Mucosa of gallbladder (tissue), 1 donor: Measurements from ENCODE around the gene HYAL1. TPM values are rescaled to one million over a fixed set of nuclear protein-coding genes. Genes with fewer than 3 reads are reported as not detected.

Experiments used
- DNase-seq: peaks from one replicate; pipeline ENCODE4 v3.0.0-alpha.2; 2020; ENCODE audit warnings: low spot score
- total RNA-seq: library from RNA; stranded (reverse); gene quantifications from one replicate; pipeline ENCODE4 v1.2.1, GENCODE V29; 2021
- donor health status: DM: no; HTN: no; CAD: no.

The HYAL1 gene
- total RNA-seq, 1 donor from 2014 or later = 82.4 TPM

DNA sequence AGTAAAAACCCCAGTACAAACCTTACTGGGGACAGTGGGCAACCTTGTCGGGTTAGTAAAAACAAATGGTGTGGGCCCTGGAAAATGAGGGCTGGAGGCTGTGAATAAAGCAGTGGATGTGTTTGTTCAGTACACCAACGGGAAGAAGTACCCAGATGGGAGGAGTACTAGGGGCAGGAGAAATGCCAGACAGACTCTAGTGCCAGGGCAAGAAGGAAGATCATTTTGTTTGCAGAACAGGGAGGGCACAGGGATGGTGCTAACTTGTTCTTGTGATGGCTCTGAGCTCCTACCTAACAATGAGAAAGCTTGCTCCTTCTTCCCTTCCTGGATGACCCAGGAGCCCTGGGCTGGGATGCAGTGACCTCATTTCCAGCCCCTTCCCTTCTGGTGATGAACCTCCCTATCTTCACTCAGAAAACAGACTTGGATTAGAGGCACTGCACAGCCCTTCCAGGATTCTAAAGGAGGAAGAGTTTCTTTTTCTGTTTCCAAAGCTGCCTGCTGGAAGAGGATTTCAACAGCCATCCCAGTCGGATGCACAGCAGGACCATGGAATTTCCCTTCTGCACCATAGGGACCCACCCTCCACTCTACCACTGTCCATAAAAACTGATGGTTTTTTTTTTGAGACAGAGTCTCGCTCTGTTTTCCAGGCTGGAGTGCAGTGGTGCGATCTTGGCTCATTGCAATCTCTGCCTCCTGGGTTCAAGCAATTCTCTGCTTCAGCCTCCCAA lies 31.1 kb upstream of the HYAL1 start:
- no peak for DNase-seq

DNA sequence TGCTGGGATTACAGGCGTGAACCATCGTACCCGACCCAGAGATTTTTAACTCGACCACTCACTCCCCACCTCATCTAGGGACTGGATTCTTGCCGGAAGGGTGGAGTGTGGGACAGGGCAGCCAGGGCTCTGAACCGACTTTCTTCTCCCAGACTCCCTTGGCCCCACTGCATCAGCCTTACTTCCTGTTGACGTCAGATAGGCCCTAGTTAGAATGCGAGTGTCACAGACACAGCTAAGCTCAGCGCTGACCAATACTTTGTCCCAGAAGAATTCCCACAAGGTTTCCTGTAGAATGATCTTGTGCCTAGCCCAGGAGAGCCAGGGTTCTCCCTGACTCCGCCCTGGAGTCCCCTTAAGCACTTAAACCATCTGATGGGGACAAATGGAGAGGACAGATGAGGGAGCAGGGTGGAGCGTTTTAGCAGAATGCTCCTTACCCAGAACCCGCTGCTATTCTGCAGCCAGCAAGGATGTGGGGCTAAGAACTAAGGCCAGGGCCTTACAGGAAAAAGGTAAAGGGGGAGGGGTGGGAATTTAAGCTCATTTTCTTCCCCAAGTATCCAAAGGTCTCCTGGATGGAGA lies 30.5 kb upstream of the HYAL1 start:
- DNase-seq = no peak

DNA sequence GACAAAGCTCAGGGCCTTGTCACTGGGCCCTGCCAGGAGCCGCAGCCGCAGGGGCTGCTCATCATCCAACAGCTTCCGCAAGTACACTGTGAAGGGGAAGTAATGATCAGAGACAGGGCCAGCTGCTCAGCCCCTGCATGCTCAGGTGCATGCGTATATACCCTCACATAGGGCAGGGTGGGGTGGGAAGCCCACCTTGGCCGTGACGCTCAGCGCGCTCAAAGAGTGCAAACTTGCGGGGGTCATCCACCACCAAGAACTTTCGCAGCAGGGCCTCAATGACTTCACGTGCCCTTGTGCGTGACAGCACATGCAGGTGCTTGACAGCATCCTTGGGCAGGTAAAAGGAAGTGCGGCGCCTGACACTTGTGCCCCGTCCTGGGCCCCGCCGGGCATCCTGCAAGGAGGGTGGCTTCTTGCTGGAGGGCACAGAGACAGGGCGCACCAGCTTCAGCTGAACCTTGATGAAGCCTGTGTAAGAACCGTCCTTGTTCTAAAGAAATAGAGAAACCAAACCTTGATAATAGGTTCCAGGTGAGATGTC lies 28.1 kb upstream of the HYAL1 start:
- DNase-seq = no peak

DNA sequence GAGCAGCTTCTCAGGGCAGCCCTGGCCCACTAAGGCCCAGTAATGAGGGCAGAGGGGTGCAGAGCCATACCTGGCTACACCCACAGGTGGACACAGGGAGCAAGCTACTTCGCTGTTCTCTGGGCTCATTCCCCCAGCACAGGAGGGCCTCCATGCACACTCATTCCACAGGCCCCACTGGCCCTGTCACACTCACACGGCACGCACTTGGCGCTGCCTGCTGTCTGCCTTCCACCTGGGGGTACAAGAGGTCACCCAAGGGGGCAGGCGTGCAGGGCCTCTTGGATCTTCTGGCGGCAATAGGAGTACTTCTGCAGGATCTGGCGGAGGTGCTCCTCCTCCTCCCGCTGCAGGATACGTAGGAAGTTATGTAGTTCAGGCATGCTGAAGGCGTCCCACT lies 27.0 kb upstream of the HYAL1 start:
- DNase-seq = no peak

DNA sequence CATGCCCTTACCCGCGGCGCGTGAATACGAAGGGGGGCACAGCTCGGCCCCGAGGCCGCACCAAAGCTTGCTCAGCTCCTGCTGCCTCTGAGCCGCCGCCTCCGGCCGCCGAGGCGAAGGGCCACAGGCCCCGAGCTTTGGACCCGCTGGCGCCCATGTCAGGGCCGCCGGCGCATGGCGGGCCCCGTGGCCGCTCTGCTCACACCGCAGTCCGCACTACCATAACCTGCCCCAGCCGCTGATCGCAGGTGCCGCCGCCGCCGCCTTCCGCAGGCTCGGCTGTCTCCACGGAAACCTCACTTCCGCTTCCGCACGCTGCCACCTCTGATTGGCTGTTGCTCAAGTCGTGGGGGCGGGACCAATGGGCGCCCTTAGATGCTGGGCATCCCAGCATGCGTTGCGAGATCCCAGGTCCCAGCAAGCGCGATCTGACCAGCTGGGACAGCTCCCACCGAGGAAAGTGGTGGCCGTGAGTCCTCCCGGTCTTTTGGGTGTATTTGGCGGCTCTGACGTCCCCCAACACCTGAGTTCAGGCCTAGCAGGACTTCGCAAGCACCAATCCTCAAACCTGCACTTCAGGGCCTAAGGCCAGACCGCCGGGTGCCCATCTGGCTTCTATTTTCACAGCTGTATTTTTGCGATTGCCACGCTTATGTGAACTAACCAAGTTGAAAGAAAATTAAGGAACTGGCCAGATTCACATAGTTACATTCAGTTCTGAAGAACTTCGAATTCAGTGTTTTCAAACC lies 24.7 kb upstream of the HYAL1 start, which contains the start of gene TUSC2:
Gene TUSC2, minus strand, starts transcription at position 281 of the 749 bp plus-strand sequence. Its CDS starts 124 bp downstream, at position 157.
- peak; percentile 98 for DNase-seq

DNA sequence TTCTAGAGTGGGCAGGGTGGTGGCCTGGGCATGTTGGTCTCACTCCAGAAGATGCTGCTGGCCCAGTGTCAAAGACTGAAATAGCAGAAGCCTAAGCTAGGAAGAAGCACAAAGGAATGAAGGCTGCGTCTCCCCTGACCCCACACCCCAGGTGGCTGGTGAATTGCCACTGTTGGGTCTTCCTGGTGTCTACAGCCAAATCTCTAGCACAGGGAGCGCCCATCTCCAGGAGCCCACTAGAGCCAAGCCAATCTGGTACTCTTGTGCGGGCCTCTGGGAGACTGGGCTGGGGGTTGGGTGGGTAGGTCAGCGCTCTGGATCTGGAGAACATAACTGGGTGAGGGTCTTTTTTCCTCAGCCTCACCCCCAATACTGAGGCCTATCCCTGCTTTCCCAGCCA lies 23.8 kb upstream of the HYAL1 start:
- no peak for DNase-seq

DNA sequence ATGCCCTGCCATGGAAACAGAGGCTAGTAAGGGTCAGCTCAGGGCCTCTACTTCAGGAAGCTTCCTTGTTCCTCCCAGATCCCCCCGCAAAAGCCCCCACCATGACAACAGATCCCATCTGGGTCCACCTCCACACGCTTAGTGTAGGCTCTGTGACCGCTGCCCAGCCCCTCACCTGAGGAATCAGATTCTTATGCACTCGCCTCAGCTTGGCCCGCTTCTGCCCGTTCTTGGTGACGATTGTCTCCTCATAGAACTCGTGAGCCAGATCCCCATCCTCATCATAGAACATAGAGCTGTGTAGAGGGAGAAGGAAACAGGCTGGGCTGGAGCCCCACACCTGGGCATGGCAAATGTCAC lies 22.8 kb upstream of the HYAL1 start:
- no peak for DNase-seq

DNA sequence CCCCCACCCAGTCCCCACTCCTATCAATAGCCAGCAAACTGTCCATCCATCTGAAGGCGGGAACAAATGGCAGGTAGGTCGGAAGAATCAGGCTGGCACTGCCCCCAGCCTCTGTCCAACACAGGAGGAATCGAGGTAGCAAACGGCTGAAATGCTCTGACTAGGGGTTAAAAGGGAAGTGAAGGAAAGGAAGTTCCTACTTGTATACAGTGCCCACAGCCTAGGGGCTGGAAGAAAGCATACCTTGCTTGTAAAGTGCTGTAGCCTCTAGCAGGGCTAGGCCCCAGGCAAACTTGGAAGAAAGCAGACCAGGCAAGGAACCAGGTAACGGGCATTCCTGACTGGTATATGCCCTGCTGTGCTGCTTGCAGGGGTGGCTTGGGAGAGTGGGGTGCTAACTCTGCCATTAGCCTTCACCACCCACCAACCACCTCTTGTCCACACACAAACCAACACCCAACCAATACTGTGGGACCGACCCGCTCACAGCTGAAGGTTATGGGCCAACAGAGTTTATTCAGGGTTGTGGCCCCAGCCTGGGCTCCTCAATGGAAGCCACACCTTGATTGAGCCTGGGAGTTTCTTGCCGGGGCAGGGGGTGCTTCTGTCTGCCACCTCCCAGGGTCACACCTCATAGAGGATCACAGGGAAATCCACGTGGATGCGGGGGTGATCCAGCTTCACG lies 22.3 kb upstream of the HYAL1 start:
- DNase-seq = no peak

DNA sequence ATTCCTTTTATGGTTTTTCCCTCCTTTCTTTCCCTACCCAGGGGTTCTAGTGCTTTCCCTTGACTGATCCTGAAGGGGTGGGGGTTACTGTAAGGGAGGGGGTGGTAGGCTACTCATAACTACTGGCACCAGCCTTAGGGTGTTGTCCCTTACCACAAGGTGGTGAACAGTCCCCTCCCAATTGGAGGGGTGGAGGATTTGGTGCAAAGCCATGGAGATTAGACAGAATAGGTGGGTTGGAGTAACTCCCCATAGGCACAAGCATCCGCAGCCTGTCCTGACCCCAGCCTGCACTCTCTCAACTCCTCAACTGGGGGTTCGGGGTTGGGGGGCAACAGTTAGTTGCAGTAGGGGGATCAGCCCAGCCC lies 21.7 kb upstream of the HYAL1 start:
- DNase-seq = no peak

DNA sequence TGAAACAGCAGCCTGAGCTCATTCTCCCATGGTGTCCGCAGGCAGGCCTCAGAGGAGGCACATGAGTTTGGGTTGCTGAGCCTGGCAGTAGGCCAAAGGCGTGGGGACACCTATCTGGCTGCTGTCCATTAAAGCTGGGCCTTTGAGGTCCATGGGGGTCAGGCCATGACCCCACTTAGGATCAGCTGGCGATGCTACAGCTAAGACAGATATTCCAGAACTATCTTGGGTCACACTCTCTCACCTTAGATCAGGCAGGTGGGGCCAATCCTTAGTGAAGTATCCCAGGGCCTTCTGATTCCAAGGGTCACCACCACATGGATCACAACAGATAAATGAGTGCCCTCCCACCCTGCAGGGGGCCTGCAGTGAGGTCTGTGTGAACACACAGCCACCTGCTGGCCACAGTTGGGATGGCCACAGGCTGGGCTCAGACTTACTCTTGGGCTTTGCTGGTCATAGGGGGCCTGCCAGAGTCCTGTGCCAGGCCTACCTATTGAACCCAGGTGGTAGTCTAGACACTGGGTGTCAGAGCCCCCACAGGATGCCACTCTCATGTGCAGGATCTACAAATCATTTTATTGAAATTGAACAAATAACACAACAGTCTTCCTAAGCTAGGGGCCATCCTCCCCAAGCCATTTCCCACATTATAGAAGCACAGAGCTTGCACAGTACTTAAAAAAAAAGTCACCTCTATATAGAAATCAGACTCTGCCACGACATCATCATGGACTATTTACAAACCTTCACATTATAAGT lies 21.2 kb upstream of the HYAL1 start:
- DNase-seq = no peak

DNA sequence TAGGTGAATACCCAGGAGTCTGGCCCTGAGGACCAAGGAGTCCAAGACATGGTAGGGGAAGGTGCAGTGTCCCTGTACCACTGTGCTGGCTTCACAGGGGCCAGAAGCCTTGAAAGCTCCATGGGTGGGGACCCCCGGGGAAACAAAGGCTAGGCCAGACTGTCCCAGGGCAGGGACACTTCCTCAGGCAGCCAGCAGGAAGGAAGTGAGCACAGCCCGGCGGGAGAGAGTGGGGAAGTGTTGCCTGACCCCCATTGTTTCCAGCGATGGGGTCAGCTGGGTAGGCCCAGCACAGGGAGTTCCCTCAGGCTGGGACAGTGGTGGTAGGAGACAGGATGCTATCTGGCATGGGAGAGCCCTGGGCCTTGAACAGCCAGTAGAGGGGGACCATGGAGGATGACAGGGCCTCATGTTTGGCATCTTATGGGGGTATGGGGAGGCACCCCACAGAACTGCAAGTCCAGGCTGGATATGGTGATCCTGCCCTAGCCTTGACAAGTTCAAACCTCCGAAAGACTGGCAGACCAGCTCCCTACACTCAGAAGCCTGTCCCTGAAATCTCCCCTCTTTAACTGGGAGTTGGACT lies 20.3 kb upstream of the HYAL1 start:
- no peak for DNase-seq

DNA sequence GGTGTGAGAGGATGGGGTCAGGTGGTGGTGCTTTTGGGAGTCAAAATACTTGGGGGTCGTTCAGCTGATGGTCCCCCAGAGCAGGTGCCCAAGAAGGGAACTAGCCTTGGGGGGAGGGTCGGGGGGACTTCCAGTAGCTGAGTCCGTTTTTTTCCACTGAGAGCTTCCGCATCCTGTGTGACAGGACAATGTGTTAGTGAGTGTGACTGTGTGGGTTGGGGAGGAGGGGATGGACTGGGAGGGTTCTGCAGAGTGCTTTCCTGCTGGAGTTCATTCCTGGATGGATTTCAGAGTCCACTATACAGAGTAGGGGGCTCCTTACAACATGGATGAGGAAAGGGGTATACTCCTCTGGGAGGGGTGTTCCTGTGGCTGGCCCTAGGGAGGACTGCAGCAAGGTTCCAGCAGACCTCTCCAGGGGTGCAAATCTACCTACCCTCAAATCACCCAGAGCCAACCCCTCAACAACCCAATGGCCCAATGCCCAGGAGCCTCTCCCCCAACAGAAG lies 19.8 kb upstream of the HYAL1 start:
- no peak for DNase-seq

DNA sequence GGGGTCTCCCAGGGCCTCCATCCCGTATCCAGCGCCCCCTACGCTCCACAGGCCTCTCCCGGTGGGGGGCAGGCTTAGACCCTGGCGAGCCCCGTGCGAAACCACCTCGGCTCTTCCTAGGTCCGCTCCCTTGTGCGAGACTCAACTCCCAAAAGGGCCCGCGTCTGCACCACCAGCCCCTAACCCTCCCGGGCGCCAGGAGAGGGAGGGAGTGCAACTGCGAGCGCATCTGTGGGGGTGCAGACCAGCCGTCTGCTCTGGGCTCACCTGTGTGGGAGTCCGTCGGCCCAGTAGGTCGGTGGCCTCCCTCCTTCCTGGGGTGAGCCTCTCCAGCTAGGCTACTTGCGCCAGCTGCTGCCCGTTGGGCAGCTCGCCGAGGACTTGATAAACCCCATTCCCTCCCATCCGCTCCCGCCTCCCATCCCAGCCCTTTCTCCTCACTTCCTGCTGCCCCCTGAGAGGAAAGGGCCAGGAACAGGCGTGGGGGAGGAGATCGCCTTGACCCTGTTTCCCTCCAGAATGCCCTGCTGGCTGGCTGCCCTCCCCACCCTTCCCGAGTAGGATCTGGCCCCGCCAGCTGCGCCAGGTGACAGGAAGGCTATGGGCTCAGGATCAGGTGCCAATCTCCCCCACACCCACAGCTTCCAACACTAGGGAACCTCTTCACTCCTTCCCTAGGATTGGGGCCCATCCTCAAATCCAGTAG lies 19.2 kb upstream of the HYAL1 start, which contains the start of gene HYAL2:
Gene HYAL2, minus strand, starts transcription at position 360 of the 706 bp plus-strand sequence. CDS start 2,256 bp downstream, outside the sequence.
- no peak for DNase-seq

DNA sequence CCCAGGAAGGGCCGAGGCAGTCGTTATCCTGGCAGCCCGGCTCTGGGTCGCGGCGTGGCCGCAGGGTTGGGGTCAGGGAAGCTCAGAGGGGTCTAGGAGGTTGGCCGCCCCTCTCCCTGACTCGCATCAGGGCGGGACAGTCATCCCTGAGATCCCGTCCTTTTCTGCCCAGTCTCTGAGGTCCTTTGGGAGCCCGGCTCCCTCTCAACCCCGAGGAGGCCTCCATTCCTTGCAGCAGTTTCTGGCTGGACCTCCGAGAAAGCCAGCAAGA lies 18.7 kb upstream of the HYAL1 start:
- no peak for DNase-seq

DNA sequence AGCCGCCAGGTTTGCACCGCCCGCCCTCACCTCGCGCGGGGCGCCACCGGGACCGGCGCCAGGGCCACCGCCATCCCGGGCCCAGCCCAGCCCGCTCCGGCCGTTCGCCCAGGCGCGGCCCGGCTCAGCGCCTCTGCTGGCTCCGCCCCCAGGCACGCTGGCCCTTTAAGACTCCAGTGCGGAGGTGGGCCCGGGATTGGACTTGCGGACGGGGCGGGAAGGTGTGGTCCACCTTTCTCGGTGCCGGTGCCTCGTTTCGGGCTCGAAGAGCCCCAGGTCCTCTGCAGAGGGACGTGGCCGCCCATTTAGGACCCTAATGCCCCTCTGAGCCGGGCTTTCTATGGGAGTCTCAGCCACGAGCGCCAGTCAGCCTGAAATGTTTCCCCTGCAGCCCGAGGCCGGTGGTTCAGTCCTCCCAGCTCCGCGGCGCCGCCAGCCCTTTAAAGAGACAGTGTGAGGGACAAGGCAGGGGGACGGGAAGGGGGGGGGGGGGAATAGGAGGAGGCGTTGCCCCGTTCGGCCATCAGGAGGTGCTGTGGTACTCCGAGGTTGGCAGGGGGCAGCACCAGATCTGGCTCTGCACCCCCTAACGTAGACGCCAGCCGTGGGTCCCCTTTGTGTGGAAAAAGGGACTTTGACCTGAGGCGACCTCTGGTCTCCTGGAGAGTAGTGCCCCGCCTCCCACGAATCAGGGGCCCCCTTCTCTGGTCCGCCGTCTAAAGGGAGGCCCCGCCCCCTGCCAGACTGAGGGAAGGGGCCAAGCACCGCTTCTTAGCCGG lies 18.2 kb upstream of the HYAL1 start:
- DNase-seq = peak; percentile 89

DNA sequence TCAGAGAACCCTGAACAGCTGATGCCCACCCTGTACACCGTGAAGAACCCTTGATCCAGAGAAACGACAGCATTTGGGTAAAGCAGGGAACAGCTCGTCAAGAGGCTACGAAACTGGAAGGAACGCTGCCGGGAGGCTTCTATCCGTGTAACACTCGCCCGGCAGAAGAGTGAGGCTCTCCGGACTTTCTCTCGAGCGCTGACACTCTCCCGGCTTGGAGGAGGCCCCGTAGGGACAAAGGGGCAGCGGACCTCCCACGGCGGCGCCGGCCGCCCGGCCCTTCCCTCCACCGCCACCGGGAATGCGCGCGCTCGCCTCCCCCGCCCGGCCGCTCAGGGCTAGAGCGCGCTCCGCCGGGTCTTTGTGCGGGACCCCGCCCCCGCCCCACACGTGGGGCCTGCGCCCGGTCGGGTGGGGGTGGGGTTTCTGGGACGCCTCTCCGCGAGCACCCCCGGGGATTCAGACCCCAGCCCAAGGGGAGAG lies 17.5 kb upstream of the HYAL1 start:
- peak; percentile 74 for DNase-seq

DNA sequence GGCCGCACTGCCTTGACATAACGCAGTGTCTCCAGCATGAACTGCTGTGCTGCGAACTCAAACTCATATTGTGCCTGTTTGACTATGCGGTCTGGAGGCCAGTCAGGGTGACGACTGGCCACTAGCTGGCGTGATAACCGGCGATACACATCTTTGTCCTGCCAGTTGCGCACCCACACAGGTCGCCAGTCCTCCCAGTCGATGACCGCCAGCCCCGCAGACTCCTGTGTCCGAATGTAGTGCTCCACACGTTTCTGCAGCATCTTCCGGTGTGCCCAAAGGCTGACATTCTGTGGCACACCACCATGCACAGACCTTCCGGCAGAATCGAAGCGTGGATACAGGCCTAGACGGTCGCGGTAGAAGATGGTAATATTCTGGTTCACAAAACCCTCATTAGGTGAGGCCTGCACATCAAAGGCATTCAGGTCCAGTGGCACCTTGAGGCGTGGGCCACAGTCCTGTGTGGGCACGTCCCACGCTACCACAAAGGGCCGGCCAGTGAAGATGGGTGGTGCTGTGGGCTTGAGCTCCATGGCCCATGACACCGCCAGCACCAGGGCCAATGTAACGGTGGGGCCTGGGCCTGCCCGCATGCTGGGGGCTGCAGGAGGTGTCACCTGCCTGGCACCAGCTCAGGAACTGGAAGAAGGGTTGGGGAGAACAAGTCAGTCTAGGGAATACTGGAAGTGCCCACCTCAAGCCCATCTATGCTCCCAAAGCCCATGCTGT lies 16.7 kb upstream of the HYAL1 start:
- no peak for DNase-seq

DNA sequence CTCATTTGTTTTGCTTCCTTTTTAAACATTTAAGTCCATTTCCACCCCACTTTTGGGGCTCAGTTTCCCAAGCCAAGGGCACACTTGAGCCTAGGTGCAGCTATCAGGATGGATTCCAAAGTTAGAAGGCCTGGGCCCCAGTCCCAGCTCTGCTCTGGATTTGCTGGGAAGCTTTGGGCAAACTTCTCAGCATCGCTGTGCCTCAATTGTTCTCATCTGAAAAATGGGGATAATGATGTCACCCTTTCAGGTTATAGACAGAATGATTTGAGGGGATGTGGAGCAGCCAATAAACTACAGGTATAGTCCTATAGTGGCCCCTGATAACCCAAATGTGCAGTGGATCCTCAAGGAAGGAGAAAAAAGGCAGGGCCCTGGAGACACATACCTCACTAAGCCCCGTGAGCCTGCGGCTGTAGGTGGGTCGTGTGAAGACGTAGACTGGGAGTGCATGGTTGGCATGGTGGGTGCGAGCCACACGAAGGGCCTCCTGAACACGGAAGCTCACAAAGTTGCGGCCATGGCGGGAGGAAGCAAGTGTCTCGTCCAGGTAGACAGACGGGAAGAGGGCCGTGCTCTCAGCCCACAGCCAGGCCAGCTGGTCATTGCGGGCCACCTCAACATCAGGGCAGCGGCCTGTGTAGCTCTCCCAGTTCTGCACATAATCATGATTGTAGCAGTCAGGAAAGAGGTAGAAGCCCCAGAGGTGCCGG lies 16.0 kb upstream of the HYAL1 start:
- DNase-seq = no peak
